Activated naive CD4-positive, alpha-beta T cell treated with anti-CD3 and anti-CD28 coated beads, Interleukin-2, amount 50 U/mL, for 16 hours (primary cell): ENCODE results near the gene VWA7.
"Not testable (repeated sequence)": the region's sequence is repeated elsewhere in the genome, so short reads cannot be mapped to it uniquely, and the experiment has no call there.

Experiments used
- DNase-seq: peaks from one replicate; pipeline ENCODE4 v3.0.0-alpha.2; 2020

The VWA7 gene

GRCh38 chr6:31799781-31800180 is 22.7 kb upstream of the VWA7 start:
- no peak for DNase-seq

GRCh38 chr6:31797588-31797987 is 20.5 kb upstream of the VWA7 start:
- no peak for DNase-seq

GRCh38 chr6:31796993-31797385 is 19.9 kb upstream of the VWA7 start:
- DNase-seq, result no peak

DNA sequence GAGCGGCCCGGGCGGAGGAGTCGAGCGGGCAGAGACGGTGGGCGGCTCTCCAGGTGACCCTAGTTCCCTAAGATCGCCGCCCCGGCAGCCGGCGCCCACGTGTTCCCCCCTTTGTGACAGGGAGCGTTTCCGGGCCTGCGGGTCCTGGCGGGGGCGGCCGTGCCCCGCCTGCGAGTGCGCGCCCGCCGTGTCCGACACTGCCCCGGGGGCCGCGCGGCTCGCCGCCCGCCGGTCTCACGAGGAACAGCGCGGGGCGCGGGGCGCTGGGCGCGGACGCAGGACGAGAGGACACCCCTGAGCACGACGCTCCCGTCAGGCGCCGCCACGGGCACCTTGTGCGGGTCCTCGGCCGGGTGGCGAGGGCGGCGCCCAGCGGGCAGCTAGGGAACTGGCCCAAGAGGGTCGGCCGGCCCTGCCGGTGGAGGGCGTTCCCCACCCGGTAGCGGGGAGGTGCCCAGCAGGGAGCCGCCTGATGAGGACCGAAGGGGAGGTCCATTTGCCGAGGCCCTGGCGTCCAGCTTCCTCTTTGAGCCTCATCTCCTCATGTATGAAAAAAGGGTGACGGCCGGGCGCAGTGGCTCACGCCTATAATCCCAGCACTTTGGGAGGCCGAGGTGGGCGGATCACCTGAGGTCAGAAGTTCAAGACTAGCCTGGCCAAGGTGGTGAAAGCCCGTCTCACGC is 18.6 kb upstream of the VWA7 start, which contains the start of gene VARS1:
VARS1 (minus strand) TSS at position 137 of the 683 bp plus-strand sequence. CDS start 535 bp downstream, outside the sequence.
- peak; percentile 84 for DNase-seq

GRCh38 chr6:31794866-31795615 is 17.9 kb upstream of the VWA7 start:
- peak; percentile 24 for DNase-seq

DNA sequence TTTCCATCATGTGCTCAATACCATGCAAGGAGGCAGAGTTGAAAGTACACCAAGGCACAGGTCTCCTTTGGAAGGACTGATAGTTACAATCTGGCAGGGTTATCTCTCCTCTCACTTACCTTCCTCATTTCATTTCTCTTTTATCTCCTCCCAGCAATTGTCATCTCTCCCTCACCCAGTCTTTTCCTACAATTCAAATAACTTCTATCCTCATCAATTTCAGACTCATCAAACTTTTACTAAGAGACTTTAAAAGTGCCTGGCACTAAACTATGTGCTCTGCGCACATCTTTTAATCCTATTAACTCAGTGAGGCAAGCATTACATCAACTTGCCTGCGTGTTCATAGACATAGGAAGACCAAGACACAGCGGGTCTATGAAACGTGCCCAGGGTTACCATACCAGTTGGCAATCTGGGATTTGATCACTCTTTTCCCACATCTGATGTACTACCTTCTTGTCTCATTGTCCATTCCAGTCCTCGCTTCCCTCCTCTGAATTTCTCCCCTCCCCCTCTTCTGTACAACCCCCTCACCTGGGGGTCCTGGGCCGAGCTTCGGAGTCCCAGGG is 17.3 kb upstream of the VWA7 start:
- DNase-seq, result no peak

GRCh38 chr6:31793927-31794245 is 16.8 kb upstream of the VWA7 start:
- DNase-seq, result not testable (repeated sequence)

DNA sequence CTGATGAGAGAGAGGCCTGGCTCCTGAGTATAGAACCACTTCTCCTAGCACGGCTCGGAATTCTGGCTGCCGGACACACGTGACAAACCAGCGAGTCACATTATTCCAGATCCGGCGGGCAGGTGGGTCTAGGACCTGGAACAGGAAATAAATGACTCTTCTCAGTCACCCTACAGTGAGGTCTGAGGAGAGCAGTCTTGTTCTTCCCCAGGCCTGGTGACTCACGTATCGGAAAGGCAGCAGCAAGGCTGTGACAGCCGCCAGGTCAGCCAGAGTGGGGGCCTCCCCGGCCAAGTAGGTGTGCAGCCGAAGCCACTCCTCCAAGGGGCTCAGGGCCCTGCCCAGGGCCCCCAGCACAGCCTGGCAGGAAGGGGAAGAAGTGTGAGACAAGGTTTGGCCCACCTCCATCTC is 15.6 kb upstream of the VWA7 start:
- no peak for DNase-seq

DNA sequence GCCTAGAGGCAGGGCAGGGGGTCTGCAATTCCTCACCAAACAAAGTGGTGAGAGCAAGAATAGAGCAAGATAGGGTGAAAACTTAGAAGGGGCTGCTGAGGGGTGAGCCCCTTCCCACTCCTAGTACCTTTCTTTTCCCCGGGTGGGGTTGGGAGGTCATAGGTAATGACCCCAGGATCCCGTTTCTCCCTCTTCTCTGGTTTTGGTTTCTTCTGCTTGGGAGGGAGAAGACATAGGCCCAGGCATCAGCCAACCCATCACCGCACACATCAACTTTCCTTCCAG is 14.9 kb upstream of the VWA7 start:
- no peak for DNase-seq

DNA sequence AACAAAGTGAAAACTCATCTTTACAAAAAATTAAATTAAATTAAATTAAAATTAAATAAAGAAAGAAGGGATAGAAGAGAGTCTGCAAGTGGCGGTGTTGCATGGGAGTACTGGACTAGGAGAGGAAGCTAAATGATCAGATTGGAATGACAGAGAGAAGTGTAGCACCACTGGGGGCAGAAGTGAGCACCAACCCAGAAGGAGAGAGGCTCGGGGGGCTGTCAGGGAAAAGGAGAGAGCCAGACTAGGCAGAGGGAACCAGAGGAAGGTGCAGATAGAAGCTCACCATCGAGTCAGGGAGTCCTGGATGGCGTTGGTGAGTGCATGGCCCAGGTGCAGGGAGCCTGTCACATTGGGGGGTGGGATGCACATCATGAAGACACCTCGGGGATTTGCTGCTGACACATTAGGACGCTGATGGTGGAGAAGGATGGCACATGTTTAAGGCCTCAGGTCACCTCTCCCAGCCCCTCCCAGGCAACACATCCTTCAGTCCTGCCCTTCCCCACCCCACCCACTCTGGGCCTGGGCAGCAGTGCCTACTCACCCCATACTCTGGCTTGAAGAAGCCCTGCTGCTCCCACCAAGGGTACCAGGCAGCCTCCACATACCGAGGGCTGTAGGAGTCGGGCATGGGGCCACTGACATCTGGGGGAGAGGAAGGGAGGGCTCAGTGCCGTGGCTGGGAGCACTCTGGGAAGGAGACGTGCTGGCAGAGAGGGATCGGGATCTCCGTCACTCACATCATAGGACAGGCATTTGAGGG is 14.4 kb upstream of the VWA7 start:
- DNase-seq, result peak; percentile 39

DNA sequence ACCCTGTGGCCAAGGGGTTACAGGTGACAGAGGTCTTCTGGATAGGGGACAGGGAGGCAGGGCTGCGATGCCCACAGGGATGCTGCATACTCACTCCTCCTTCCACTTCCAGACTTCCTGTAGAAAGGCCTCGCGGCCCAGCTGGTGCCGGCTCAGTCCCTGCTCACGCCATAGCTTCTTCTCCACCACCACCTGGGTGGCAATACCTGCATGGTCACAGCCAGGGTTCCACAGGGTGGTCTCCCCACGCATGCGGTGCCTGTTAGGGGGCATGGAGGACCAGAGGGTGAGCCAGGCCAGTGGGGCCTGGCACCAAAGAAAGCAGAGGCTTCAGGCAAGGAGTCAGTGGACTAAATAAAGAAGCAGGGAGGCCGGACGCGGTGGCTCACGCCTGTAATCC is 8.3 kb upstream of the VWA7 start:
- DNase-seq, result no peak

DNA sequence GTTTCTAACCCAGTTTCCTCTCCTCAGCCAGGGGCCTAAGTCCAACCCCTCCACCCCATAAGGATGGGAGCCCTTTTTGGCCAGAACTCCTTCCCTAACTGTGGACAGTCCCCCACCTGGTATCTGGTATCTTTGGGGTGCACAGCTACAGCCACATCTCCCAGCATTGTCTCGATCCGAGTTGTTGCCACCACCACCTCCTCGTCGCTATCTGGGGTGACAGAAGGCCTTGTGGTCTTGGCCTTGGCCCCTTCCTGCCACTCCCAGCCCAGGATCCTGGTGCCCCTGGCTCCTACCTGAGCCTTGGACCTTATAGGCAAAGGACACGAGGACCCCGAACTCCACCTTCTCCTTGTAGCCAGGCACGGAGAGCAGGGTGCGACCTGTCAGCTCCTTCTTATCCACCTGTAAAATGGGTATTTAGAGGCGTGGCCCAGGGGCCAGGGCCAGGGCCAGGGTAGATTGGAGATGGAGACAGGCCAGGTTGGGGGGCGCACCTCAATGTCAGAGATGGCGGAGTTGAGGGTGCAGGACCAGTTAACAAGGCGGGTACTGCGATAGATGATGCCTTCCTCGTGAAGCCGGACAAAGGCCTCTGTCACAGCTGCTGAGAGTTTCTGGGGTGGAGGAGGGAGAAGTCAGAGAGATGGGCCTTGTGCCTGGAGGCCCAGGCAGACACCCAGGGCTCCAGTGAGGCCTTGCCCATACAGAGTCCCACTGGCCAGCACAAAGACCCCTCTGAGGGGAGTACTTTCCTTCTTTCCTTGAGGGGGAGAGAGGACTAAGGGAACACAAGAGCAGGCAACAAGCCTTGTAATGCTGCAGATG is 7.2 kb upstream of the VWA7 start:
- no peak for DNase-seq

- no peak for DNase-seq
These were observed 5.2 kb upstream of the VWA7 start for GRCh38 chr6:31782126-31782855.

- DNase-seq, result no peak
These were observed 4.4 kb upstream of the VWA7 start for GRCh38 chr6:31781244-31782125.

DNA sequence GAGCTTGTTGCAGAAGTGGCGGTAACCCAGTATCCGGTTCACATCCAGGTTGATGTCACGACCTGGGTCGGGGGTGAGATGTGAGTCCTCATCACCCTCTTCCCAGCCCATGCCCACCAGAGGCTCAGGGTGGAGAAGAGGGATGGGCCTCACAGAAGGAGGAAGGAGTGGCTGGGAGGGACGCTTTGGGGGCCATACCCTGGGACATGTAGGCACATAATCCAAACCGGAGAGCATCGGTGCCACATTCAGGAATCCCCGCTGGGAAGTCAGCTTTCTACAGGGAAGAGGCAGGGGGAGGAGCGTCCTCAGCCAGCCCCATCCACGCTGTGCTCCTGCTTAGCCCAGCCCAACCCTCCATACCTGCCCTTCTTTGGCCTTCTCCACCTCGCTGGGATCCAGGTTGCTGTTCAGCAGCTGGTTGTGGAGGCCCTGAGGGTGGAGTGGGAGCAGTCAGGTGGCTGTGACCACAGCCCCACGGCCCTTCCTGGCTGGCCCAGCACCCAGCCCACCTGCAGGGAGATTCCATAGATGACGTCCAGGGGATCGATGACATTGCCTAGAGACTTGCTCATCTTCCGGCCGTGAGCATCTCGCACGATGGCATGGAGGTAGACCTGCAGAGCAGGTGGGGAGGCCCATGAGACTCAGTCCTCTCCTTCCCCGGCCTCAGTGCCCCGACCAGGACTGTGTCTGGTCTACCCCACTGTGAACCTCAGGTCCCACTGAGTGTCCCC is 3.5 kb upstream of the VWA7 start:
- DNase-seq, result no peak

GRCh38 chr6:31779908-31780307 is 2.8 kb upstream of the VWA7 start:
- no peak for DNase-seq

GRCh38 chr6:31778999-31779885 is 2.1 kb upstream of the VWA7 start:
- DNase-seq, result no peak

GRCh38 chr6:31778193-31778592 is 1.1 kb upstream of the VWA7 start:
- DNase-seq, result no peak

DNA sequence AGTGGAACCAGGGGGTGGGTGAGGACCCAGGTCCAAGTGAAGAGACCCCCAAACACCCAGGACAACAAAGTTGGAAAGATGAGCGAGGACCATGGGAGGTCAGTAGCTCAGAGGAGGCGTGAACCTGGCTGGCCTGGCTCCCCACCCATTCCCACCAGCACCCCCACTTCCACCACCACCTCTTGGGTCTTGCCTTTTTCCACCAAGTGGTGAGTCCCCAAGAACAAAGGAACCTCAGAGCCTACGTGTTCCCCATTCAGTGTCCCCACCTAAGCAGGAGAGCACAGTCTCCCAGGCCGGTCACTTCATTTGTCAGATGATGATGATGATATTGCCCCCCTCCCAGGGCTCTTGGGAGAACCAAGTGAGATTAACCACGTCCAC is 531 bp upstream of the VWA7 start:
- no peak for DNase-seq
